Liver (tissue), 9 donors: ENCODE results near the gene GAMT. TPM values are rescaled to one million over a fixed set of nuclear protein-coding genes. Genes with fewer than 3 reads are reported as not detected.

ENCODE experiments used
- DNase-seq: peaks from one replicate; pipeline ENCODE4 v3.0.0-alpha.2; 2017; ENCODE audit warnings: low spot score
- H3K27ac ChIP-seq, 2 donors: one replicate each; pipeline ENCODE4 v1.7.0; 2013; ENCODE audit warnings: inconsistent platforms in 2 of 2, low read length in 2 of 2, control low read depth in 1 of 2, low read depth in 1 of 2, mild to moderate bottlenecking in 1 of 2
- H3K27me3 ChIP-seq, 4 donors: one replicate each; pipeline versions ENCODE4 v1.6.1 to v1.7.0; 2013; ENCODE audit warnings: low read length in 3 of 4, inconsistent platforms in 1 of 4, mild to moderate bottlenecking in 1 of 4, moderate library complexity in 1 of 4; ENCODE audit not compliant: control insufficient read depth in 4 of 4, insufficient read depth in 4 of 4
- H3K36me3 ChIP-seq, 4 donors: one replicate each; pipeline versions ENCODE4 v1.6.1 to v1.7.0; 2013; ENCODE audit warnings: low read length in 3 of 4, mild to moderate bottlenecking in 3 of 4, low read depth in 1 of 4, moderate library complexity in 1 of 4; ENCODE audit not compliant: control insufficient read depth in 4 of 4, insufficient read depth in 3 of 4
- H3K4me1 ChIP-seq, 4 donors: one replicate each; pipeline versions ENCODE4 v1.6.1 to v1.7.0; 2013; ENCODE audit warnings: low read length in 3 of 4, mild to moderate bottlenecking in 3 of 4, moderate library complexity in 1 of 4; ENCODE audit not compliant: control insufficient read depth in 4 of 4, insufficient read depth in 4 of 4
- H3K4me3 ChIP-seq, 3 donors: one replicate each; pipeline versions ENCODE4 v1.6.1 to v1.7.0; 2013; ENCODE audit warnings: low read length in 3 of 3, control low read depth in 1 of 3, low read depth in 1 of 3, mild to moderate bottlenecking in 1 of 3
- H3K9ac ChIP-seq, 2 donors: one replicate each; pipeline ENCODE4 v1.7.0; 2013; ENCODE audit warnings: low read length in 2 of 2, mild to moderate bottlenecking in 2 of 2, moderate library complexity in 2 of 2, control low read depth in 1 of 2, low read depth in 1 of 2
- H3K9me3 ChIP-seq, 4 donors: one replicate each; pipeline versions ENCODE4 v1.6.1 to v1.7.0; 2013; ENCODE audit warnings: low read length in 3 of 4; ENCODE audit not compliant: control insufficient read depth in 4 of 4
- EGR1 ChIP-seq, 2 donors: IDR thresholded peaks; 2 replicates each; pipeline ENCODE4 v1.6.1; 2016 to 2018; ENCODE audit warnings: antibody characterized with exemption in 2 of 2, low read depth in 2 of 2
- FOXA1 ChIP-seq: IDR thresholded peaks from 2 replicates; pipeline ENCODE4 v1.6.1; 2016; ENCODE audit warnings: antibody characterized with exemption
- FOXA2 ChIP-seq: IDR thresholded peaks from 2 replicates; pipeline ENCODE4 v1.6.1; 2016; ENCODE audit warnings: antibody characterized with exemption
- GABPA ChIP-seq, 2 donors: IDR thresholded peaks in 1 of 2; conservative IDR thresholded peaks in 1 of 2; 2 replicates each; pipeline ENCODE4 v1.6.1; 2016; ENCODE audit warnings: antibody characterized with exemption in 2 of 2, mild to moderate bottlenecking in 1 of 2, moderate library complexity in 1 of 2
- HNF4A ChIP-seq, 2 donors: conservative IDR thresholded peaks; 2 replicates each; pipeline ENCODE4 v1.6.1; 2016; ENCODE audit warnings: antibody characterized with exemption in 2 of 2, mild to moderate bottlenecking in 2 of 2
- HNF4G ChIP-seq: IDR thresholded peaks from 2 replicates; pipeline ENCODE4 v1.6.1; 2016; ENCODE audit warnings: antibody characterized with exemption
- JUND ChIP-seq, 2 donors: IDR thresholded peaks; 2 replicates each; pipeline ENCODE4 v1.6.1; 2016; ENCODE audit warnings: antibody characterized with exemption in 2 of 2
- RAD21 ChIP-seq, 2 donors: IDR thresholded peaks; 2 replicates each; pipeline ENCODE4 v1.6.1; 2016; ENCODE audit warnings: antibody characterized with exemption in 2 of 2, mild to moderate bottlenecking in 2 of 2
- REST ChIP-seq: IDR thresholded peaks from 2 replicates; pipeline ENCODE4 v1.6.1; 2016; ENCODE audit warnings: antibody characterized with exemption, mild to moderate bottlenecking
- RXRA ChIP-seq, 2 donors: IDR thresholded peaks; 2 replicates each; pipeline ENCODE4 v1.6.1; 2017 to 2018; ENCODE audit warnings: antibody characterized with exemption in 2 of 2, mild to moderate bottlenecking in 1 of 2
- SP1 ChIP-seq: IDR thresholded peaks from 2 replicates; pipeline ENCODE4 v1.6.1; 2018; ENCODE audit warnings: antibody characterized with exemption, mild to moderate bottlenecking
- YY1 ChIP-seq: IDR thresholded peaks from 2 replicates; pipeline ENCODE4 v1.6.1; 2016; ENCODE audit warnings: antibody characterized with exemption, mild to moderate bottlenecking
- WGBS: extraction: QIAGEN DNeasy Blood & Tissue Kit; methylation state at CpG from one replicate; pipeline ENCODE4 v1.1.7; 2013; 5-methylcytosine and 5-hydroxymethylcytosine counted together
- polyA plus RNA-seq, 2 donors: library from polyadenylated mRNA; stranded (reverse) in 1 of 2; unstranded in 1 of 2; fragments of 200-250 nt in 1 of 2; fragments of >200 nt in 1 of 2; fragmentation: Nextera tagmentation in 1 of 2; extraction: Ambion mirVana in 1 of 2; gene quantifications; one replicate each; pipeline versions ENCODE4 v1.2.1 to v1.2.3, GENCODE V29; 2013 to 2015
- total RNA-seq, 2 donors: library from RNA; depleted of rRNA; stranded (reverse); fragments of >200 nt; gene quantifications; one replicate each; pipeline ENCODE4 v1.2.3, GENCODE V29; 2014
- TF ChIP-seq, protein P1 (sequence below): fragments of 150-350 bp; IDR thresholded peaks from 2 replicates; pipeline ENCODE4 v1.5.1; 2017; ENCODE audit warnings: improper control_type of control experiment, low read depth, low read length; ENCODE audit not compliant: missing input control
- TF ChIP-seq, protein P2 (sequence below): IDR thresholded peaks from 2 replicates; pipeline ENCODE4 v1.6.1; 2016; ENCODE audit warnings: antibody characterized with exemption
- TF ChIP-seq, protein P3 (sequence below): IDR thresholded peaks from 2 replicates; pipeline ENCODE4 v1.6.1; 2016; ENCODE audit warnings: antibody characterized with exemption
- donor health status: healthy.
- donor health status: healthy.
- donor health status: healthy.
- donor health status: healthy.
- donor health status: healthy.

The GAMT gene
- total and polyA plus RNA-seq, 4 donors: 76.2 to 394 (median 274) TPM

GRCh38 chr19:1406774-1407527 is 5.6 kb upstream of the GAMT start (continued):
- TF ChIP-seq, protein P1, sequence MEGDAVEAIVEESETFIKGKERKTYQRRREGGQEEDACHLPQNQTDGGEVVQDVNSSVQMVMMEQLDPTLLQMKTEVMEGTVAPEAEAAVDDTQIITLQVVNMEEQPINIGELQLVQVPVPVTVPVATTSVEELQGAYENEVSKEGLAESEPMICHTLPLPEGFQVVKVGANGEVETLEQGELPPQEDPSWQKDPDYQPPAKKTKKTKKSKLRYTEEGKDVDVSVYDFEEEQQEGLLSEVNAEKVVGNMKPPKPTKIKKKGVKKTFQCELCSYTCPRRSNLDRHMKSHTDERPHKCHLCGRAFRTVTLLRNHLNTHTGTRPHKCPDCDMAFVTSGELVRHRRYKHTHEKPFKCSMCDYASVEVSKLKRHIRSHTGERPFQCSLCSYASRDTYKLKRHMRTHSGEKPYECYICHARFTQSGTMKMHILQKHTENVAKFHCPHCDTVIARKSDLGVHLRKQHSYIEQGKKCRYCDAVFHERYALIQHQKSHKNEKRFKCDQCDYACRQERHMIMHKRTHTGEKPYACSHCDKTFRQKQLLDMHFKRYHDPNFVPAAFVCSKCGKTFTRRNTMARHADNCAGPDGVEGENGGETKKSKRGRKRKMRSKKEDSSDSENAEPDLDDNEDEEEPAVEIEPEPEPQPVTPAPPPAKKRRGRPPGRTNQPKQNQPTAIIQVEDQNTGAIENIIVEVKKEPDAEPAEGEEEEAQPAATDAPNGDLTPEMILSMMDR: peak; percentile 39
- TF ChIP-seq, protein P2, sequence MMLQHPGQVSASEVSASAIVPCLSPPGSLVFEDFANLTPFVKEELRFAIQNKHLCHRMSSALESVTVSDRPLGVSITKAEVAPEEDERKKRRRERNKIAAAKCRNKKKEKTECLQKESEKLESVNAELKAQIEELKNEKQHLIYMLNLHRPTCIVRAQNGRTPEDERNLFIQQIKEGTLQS: no peak
- TF ChIP-seq RAD21 (IDR thresholded peaks at IDR 0.05): peak; percentile 60 to 64
- peak; percentile 14 for TF ChIP-seq SP1
- no peak for TF ChIP-seq FOXA2
- TF ChIP-seq HNF4A (conservative IDR thresholded peaks at IDR 0.05): peak; percentile 13 to 58
- TF ChIP-seq, protein P3, sequence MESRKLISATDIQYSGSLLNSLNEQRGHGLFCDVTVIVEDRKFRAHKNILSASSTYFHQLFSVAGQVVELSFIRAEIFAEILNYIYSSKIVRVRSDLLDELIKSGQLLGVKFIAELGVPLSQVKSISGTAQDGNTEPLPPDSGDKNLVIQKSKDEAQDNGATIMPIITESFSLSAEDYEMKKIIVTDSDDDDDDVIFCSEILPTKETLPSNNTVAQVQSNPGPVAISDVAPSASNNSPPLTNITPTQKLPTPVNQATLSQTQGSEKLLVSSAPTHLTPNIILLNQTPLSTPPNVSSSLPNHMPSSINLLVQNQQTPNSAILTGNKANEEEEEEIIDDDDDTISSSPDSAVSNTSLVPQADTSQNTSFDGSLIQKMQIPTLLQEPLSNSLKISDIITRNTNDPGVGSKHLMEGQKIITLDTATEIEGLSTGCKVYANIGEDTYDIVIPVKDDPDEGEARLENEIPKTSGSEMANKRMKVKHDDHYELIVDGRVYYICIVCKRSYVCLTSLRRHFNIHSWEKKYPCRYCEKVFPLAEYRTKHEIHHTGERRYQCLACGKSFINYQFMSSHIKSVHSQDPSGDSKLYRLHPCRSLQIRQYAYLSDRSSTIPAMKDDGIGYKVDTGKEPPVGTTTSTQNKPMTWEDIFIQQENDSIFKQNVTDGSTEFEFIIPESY: no peak

GRCh38 chr19:1402411-1403070 is 1.2 kb upstream of the GAMT start:
- H3K27ac ChIP-seq: no peak overlapping the region
- WGBS: 67% methylated on average over 25 of the region's 25 CpGs
- no peak for TF ChIP-seq RXRA (IDR thresholded peaks at IDR 0.05)
- TF ChIP-seq, protein P2: no peak
- TF ChIP-seq HNF4A (conservative IDR thresholded peaks at IDR 0.05): no peak
- TF ChIP-seq, protein P1: no peak
- no peak for TF ChIP-seq HNF4G
- TF ChIP-seq JUND (IDR thresholded peaks at IDR 0.05): no peak
- no peak for TF ChIP-seq REST
- TF ChIP-seq FOXA1: no peak
- TF ChIP-seq EGR1 (IDR thresholded peaks at IDR 0.05; ENCODE audit: low read depth in 2 of 2): no peak
- TF ChIP-seq YY1: no peak
- no peak for TF ChIP-seq GABPA (IDR thresholded peaks at IDR 0.05 in 1 of 2, conservative IDR thresholded peaks at IDR 0.05 in 1 of 2)
- H3K9ac ChIP-seq: no peak overlapping the region
- H3K4me1 ChIP-seq: peaks cover 9 to 40% (median 27%) of the 10 kb centered on the region in 4 donors
- no peaks in the 10 kb centered on the region for H3K27me3 ChIP-seq
- no peak for DNase-seq
- H3K4me3 ChIP-seq: no peak overlapping the region
- H3K36me3 ChIP-seq: peaks cover 0 to 5% (median 2%) of the 10 kb centered on the region in 4 donors
- H3K9me3 ChIP-seq: no peaks in the 10 kb centered on the region
